ENCODE measurements around the gene SMARCA2.

SMARCA2 gene

GRCh38 chr9:2047144-2047671 lies 32.1 kb downstream of the SMARCA2 start:
- no peak for DNase-seq (ENCODE audit: low read depth)
- TF ChIP-seq CTCF (IDR thresholded peaks at IDR 0.05; ENCODE audit: low read length, missing control alignments) = no peak

GRCh38 chr9:2047916-2048315 lies 32.8 kb downstream of the SMARCA2 start:
- no peak overlapping the region for H3K4me3 ChIP-seq (replicated peaks; ENCODE audit: low read depth, low read length)
- TF ChIP-seq CTCF (IDR thresholded peaks at IDR 0.05; ENCODE audit: low read length, missing control alignments) = no peak
- DNase-seq (ENCODE audit: low read depth) = no peak

More at GRCh38 chr9:2047144-2047671, 32.1 kb downstream of the SMARCA2 start:
- no peak overlapping the region for H3K4me3 ChIP-seq (replicated peaks; ENCODE audit: low read depth, low read length)

GRCh38 chr9:2050236-2050635 lies 35.1 kb downstream of the SMARCA2 start:
- no peak for TF ChIP-seq CTCF (IDR thresholded peaks at IDR 0.05; ENCODE audit: low read length, missing control alignments)
- no peak for DNase-seq (ENCODE audit: low read depth)
- no peak overlapping the region for H3K4me3 ChIP-seq (replicated peaks; ENCODE audit: low read depth, low read length)

GRCh38 chr9:2053883-2054845 lies 39.0 kb downstream of the SMARCA2 start:
- peak; percentile 46 for DNase-seq (ENCODE audit: low read depth)
- no peak for TF ChIP-seq CTCF (IDR thresholded peaks at IDR 0.05; ENCODE audit: low read length, missing control alignments)
- H3K4me3 ChIP-seq (replicated peaks; ENCODE audit: low read depth, low read length) = no peak overlapping the region

- no peak overlapping the region for H3K4me3 ChIP-seq (replicated peaks; ENCODE audit: low read depth, low read length)
- no peak for TF ChIP-seq CTCF (IDR thresholded peaks at IDR 0.05; ENCODE audit: low read length, missing control alignments)
- DNase-seq (ENCODE audit: low read depth) = peak; percentile 26
Observed at GRCh38 chr9:2055203-2055658, 40.1 kb downstream of the SMARCA2 start.

- DNase-seq (ENCODE audit: low read depth) = no peak
- H3K4me3 ChIP-seq (replicated peaks; ENCODE audit: low read depth, low read length) = no peak overlapping the region
- no peak for TF ChIP-seq CTCF (IDR thresholded peaks at IDR 0.05; ENCODE audit: low read length, missing control alignments)
Observed at GRCh38 chr9:2059274-2059929, 44.3 kb downstream of the SMARCA2 start.
